Aorta (tissue), 5 donors: ENCODE measurements around the gene RHEB. TPM values are rescaled to one million over a fixed set of nuclear protein-coding genes. Genes with fewer than 3 reads are reported as not detected.

ENCODE experiments used
- ATAC-seq: fragments of 200-7000 bp; cut with Tn5 transposase; one replicate; pipeline ENCODE4 v1.9.1; 2022; ENCODE audit warnings: moderate library complexity; ENCODE audit not compliant: low FRiP score
- DNase-seq, 2 donors: peaks; one replicate each; pipeline ENCODE4 v3.0.0-alpha.2; 2020
- H3K27ac ChIP-seq, 2 donors: one replicate each; pipeline ENCODE4 v1.5.1; 2013; ENCODE audit warnings: low read length in 2 of 2, mild to moderate bottlenecking in 2 of 2, moderate library complexity in 2 of 2, control low read depth in 1 of 2, inconsistent platforms in 1 of 2, low read depth in 1 of 2
- H3K27me3 ChIP-seq, 2 donors: one replicate each; pipeline ENCODE4 v1.6.1; 2013; ENCODE audit warnings: control low read depth in 1 of 2, low read length in 1 of 2, mild to moderate bottlenecking in 1 of 2, moderate library complexity in 1 of 2; ENCODE audit not compliant: insufficient read depth in 2 of 2, control insufficient read depth in 1 of 2
- H3K36me3 ChIP-seq, 2 donors: one replicate each; pipeline ENCODE4 v1.6.1; 2013; ENCODE audit warnings: control low read depth in 1 of 2, low read length in 1 of 2, mild to moderate bottlenecking in 1 of 2; ENCODE audit not compliant: insufficient read depth in 2 of 2, control insufficient read depth in 1 of 2
- H3K4me1 ChIP-seq, 2 donors: one replicate each; pipeline ENCODE4 v1.6.1; 2013; ENCODE audit warnings: low read length in 2 of 2, control low read depth in 1 of 2, mild to moderate bottlenecking in 1 of 2, moderate library complexity in 1 of 2; ENCODE audit not compliant: insufficient read depth in 2 of 2, control insufficient read depth in 1 of 2
- H3K4me3 ChIP-seq, 2 donors: one replicate each; pipeline ENCODE4 v1.5.1; 2013; ENCODE audit warnings: low read length in 2 of 2, control low read depth in 1 of 2, mild to moderate bottlenecking in 1 of 2
- H3K9me3 ChIP-seq: one replicate; pipeline ENCODE4 v1.6.1; 2013; ENCODE audit warnings: mild to moderate bottlenecking, low read length; ENCODE audit not compliant: control insufficient read depth
- WGBS, 2 donors: extraction: QIAGEN DNeasy Blood & Tissue Kit; methylation state at CpG; one replicate each; pipeline ENCODE4 v1.1.7; 2013; 5-methylcytosine and 5-hydroxymethylcytosine counted together
- intact Hi-C, 2 donors: fragments of 100-400 bp; cut with DNase I; formaldehyde crosslinking; loops; one replicate each; pipeline versions ENCODE4 v1.14.2 to v1.15.0; 2022
- polyA plus RNA-seq, 2 donors: library from polyadenylated mRNA; stranded (reverse); fragments of 200-250 nt; gene quantifications; one replicate each; pipeline ENCODE4 v1.2.3, GENCODE V29; 2013
- total RNA-seq, 2 donors: library from RNA; stranded (reverse); fragmentation: NEBNext Ultra II Directional; extraction: Animal tissue kit (Norgen Biotek cat#: 25700); gene quantifications; one replicate each; pipeline ENCODE4 v1.2.1, GENCODE V29; 2021
- donor health status: healthy with polysubstance abuse.
- donor health status: Bipolar disorder and iron deficiency.
- donor health status: DM: no; HTN: no; CAD: no.
- donor health status: DM: no; HTN: no; CAD: no.
- donor health status: DM: yes; HTN: yes; CAD: no.

Gene RHEB
- total and polyA plus RNA-seq, 4 donors, result 78.8 to 122 (median 107) TPM

- no peaks in the 10 kb centered on the region for H3K27me3 ChIP-seq
- no peak overlapping the region for H3K27ac ChIP-seq
- 81 to 83% methylated on average over 14 of the region's 14 CpGs for WGBS, 2 donors
- H3K36me3 ChIP-seq, result no peaks in the 10 kb centered on the region
- no peak for ATAC-seq
- DNase-seq, result no peak
- no peak overlapping the region for H3K4me3 ChIP-seq
- no peaks in the 10 kb centered on the region for H3K4me1 ChIP-seq
- intact Hi-C loops, result no loop called here
- no peaks in the 10 kb centered on the region for H3K9me3 ChIP-seq
These were observed 86.8 kb downstream of the RHEB start for GRCh38 chr7:151432658-151433521.

- 97% methylated on average over 25 of the region's 25 CpGs for WGBS, 2 donors
- no peaks in the 10 kb centered on the region for H3K4me1 ChIP-seq
- peak in 1 of 2 donors; percentile 70 for DNase-seq
- H3K9me3 ChIP-seq, result no peaks in the 10 kb centered on the region
- H3K4me3 ChIP-seq, result no peak overlapping the region
- intact Hi-C loops, result no loop called here
- no peak for ATAC-seq
- H3K27me3 ChIP-seq, result no peaks in the 10 kb centered on the region
- H3K36me3 ChIP-seq, result no peaks in the 10 kb centered on the region
- H3K27ac ChIP-seq, result no peak overlapping the region
These were observed 87.9 kb downstream of the RHEB start for GRCh38 chr7:151431768-151432311.

- no peak overlapping the region for H3K4me3 ChIP-seq
- H3K36me3 ChIP-seq, result no peaks in the 10 kb centered on the region
- no peak for DNase-seq
- H3K27me3 ChIP-seq, result no peaks in the 10 kb centered on the region
- no peaks in the 10 kb centered on the region for H3K9me3 ChIP-seq
- no peak overlapping the region for H3K27ac ChIP-seq
- intact Hi-C loops, result no loop called here
- no peak for ATAC-seq
- no peaks in the 10 kb centered on the region for H3K4me1 ChIP-seq
- 95 to 96% methylated on average over 13 of the region's 13 CpGs for WGBS, 2 donors
These were observed 88.4 kb downstream of the RHEB start for GRCh38 chr7:151431281-151431767.

DNA sequence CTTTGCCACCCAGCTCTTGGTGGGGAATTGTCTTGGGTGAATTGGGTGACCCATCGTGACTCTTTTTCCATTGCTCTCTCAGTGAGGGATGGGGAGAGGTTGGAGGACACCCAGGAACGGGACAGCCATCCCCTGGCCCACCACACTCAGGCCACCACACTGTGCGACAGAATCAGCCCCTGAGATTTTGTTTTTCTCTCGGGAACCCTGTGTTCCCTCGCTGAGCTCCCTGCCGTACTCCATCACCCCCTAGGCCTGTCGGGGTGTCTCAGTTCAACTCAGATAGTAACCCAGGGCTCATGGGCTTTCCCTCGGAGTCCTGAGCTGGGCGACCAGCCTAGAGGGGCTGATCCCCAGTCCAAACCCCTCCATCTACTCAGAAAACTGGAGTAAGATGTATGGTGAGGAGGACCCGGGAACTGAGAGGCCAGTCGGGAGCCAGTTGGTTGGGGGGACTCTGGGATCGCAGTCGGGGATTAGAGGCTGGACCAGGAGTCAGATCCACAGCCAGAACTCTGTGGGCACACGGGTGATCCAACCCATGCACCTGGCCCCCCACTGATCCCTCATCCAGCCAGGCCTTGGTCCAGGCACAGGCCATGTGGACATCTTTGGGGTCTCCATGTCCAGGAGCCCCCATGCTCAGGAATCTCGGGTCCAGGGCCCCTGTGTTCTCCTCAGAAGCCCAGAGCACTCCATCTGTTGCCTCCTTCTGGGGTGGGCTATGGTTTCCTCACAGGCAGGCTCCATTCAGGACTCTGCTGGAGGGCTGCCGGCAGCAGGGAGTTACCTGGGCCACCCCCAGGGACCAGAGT is 89.1 kb downstream of the RHEB start:
- H3K4me1 ChIP-seq, result no peaks in the 10 kb centered on the region
- intact Hi-C loops, result no loop called here
- H3K9me3 ChIP-seq, result no peaks in the 10 kb centered on the region
- 94 to 95% methylated on average over 16 of the region's 16 CpGs for WGBS, 2 donors
- ATAC-seq (no peak), DNase-seq (no peak)
- no peak overlapping the region for H3K27ac ChIP-seq
- no peaks in the 10 kb centered on the region for H3K36me3 ChIP-seq
- no peaks in the 10 kb centered on the region for H3K27me3 ChIP-seq
- no peak overlapping the region for H3K4me3 ChIP-seq

GRCh38 chr7:151429560-151430331 is 89.9 kb downstream of the RHEB start:
- ATAC-seq (no peak), DNase-seq (peak in 1 of 2 donors; percentile 76)
- no peaks in the 10 kb centered on the region for H3K4me1 ChIP-seq
- intact Hi-C loops, result no loop called here
- no peaks in the 10 kb centered on the region for H3K27me3 ChIP-seq
- no peak overlapping the region for H3K27ac ChIP-seq
- H3K4me3 ChIP-seq, result no peak overlapping the region
- WGBS, 2 donors, result 36 to 45% methylated on average over 10 of the region's 10 CpGs
- no peaks in the 10 kb centered on the region for H3K9me3 ChIP-seq
- no peaks in the 10 kb centered on the region for H3K36me3 ChIP-seq

GRCh38 chr7:151429237-151429559 is 90.5 kb downstream of the RHEB start:
- no peaks in the 10 kb centered on the region for H3K9me3 ChIP-seq
- intact Hi-C loops, result no loop called here
- DNase-seq, result no peak
- no peak for ATAC-seq
- H3K4me1 ChIP-seq, result no peaks in the 10 kb centered on the region
- no peak overlapping the region for H3K4me3 ChIP-seq
- no peak overlapping the region for H3K27ac ChIP-seq
- WGBS, 2 donors, result 94 to 96% methylated on average over 5 of the region's 5 CpGs
- H3K36me3 ChIP-seq, result no peaks in the 10 kb centered on the region
- H3K27me3 ChIP-seq, result no peaks in the 10 kb centered on the region

- ATAC-seq (no peak), DNase-seq (peak in 1 of 2 donors; percentile 52)
- Histone ChIP-seq H3K27me3 (no peaks in the 10 kb centered on the region), H3K36me3 (no peaks in the 10 kb centered on the region), H3K4me1 (no peaks in the 10 kb centered on the region), H3K4me3 (no peak overlapping the region), H3K27ac (no peak overlapping the region), H3K9me3 (no peaks in the 10 kb centered on the region)
- WGBS, 2 donors, result 30 to 38% methylated on average over 13 of the region's 13 CpGs
- intact Hi-C loops, result no loop called here
These were observed 91.1 kb downstream of the RHEB start for GRCh38 chr7:151428378-151429236.
